ENCODE results near the gene ZNF678.

DNA sequence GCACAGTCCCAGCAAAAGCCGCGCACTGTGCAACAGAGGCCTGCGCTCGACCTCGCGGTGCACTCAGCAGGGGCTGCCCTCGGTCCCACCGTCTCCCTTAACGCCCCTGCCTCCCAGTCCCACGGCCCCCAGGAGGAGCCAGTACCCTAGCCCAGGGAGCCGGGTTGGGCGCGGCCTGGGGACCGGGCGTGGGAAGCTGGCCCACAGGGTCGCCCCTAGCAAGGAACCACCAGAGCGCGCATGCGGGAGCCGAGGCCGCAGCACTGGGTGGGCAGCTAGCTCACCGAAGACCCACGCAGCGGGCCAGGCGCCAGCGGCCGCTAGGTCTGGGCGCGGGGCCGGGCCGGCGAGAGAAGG, 21.6 kb upstream of the ZNF678 start:
- TF ChIP-seq, protein P1, sequence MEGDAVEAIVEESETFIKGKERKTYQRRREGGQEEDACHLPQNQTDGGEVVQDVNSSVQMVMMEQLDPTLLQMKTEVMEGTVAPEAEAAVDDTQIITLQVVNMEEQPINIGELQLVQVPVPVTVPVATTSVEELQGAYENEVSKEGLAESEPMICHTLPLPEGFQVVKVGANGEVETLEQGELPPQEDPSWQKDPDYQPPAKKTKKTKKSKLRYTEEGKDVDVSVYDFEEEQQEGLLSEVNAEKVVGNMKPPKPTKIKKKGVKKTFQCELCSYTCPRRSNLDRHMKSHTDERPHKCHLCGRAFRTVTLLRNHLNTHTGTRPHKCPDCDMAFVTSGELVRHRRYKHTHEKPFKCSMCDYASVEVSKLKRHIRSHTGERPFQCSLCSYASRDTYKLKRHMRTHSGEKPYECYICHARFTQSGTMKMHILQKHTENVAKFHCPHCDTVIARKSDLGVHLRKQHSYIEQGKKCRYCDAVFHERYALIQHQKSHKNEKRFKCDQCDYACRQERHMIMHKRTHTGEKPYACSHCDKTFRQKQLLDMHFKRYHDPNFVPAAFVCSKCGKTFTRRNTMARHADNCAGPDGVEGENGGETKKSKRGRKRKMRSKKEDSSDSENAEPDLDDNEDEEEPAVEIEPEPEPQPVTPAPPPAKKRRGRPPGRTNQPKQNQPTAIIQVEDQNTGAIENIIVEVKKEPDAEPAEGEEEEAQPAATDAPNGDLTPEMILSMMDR (IDR thresholded peaks at IDR 0.05): no peak
- TF ChIP-seq EZH2 (IDR thresholded peaks at IDR 0.05) (no peak), EZH2phosphoT487 (IDR thresholded peaks at IDR 0.05) (no peak)

Measured in neural progenitor cell (in vitro differentiated cells).